GM19463 (cell line): Measurements from ENCODE around the gene ANKEF1.

ENCODE experiments used
- ATAC-seq: cut with Tn5 transposase; IDR thresholded peaks from one replicate; pipeline ENCODE4 v1.9.1; 2021; ENCODE audit warnings: mild to moderate bottlenecking, moderate library complexity; ENCODE audit not compliant: unreplicated experiment

Gene ANKEF1

GRCh38 chr20:10034717-10035571, at the start of gene ANKEF1:
TSS of gene ANKEF1 (plus strand) at chr20:10034987. CDS start at chr20:10038302, 3,315 bp downstream.
- ATAC-seq: peak; percentile 97

- ATAC-seq: no peak
Measured at GRCh38 chr20:9985281-9985680, 49.5 kb upstream of the ANKEF1 start.

- no peak for ATAC-seq
Measured at GRCh38 chr20:9985773-9986172, 49.0 kb upstream of the ANKEF1 start.

GRCh38 chr20:9989066-9989724, 45.6 kb upstream of the ANKEF1 start:
- ATAC-seq: no peak

DNA sequence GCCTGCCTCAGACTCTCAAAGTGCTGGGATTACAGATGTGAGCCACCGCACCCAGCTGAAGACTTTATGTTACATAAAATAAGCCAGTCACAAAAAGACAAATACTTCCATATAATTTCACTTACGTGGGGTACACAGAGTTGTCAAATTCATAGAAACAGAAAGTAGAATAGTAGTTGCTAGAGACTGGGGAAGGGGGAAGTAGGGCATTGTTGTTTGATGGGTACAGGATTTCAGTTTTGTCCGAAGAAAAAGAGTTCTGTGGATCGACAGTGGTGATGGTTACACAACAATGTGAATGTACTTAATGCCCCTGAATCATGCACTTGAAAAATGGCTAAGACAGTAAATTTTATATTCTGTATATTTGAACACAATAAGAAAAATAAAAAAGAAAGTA, 41.6 kb upstream of the ANKEF1 start:
- ATAC-seq: no peak

DNA sequence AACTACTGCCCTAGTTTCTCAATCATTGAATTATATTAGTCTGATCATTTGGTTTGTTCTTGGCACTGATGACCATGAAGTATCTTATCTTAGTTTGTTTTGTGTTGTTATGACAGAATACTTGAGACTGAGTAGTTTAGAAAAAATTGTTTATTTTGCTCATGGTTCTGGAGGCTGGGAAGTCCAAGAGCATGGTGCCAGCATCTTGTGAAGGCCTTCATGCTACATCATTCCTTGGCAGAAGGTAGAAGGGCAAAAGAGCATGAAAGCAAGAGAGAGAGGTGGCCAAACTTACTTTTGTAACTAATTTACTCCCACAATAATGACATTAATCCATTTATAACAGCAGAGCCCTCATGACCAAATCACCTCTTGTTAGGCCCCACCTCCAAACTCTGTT, 40.1 kb upstream of the ANKEF1 start:
- no peak for ATAC-seq

DNA sequence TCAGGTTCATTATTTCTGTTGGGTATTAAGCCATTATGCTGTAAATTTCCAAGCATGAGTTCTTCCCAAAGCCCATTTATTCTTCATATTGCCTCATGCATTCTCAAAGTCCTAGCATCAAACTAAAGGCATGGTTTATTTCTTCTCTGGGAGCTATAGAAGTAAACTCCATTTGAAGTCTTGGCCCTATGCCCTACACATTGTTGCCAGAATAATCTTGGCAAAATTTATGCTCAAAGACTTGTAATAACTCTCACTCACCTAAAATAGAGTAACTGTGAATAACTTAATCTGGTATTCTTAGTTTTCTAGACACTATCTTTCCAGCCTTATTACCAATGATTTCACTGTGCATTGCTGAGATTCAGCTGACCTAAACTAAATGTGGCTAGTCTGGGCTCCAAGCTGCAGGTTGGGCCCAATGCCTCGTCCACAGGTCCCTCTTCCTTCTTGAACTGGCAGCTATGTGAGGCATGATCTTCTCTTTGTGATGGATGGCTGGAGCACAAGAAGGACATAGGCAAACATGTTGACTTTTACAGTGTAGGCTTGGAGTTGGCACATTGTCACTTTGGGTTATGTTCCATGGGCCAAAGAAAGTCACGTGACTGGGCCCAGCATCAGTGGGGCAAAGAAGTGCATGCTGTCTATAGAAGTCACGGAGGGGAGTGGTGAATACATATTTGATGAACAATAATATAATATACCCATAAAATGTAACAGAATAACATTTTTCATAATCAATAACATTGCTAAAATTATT, 39.1 kb upstream of the ANKEF1 start:
- ATAC-seq: no peak

DNA sequence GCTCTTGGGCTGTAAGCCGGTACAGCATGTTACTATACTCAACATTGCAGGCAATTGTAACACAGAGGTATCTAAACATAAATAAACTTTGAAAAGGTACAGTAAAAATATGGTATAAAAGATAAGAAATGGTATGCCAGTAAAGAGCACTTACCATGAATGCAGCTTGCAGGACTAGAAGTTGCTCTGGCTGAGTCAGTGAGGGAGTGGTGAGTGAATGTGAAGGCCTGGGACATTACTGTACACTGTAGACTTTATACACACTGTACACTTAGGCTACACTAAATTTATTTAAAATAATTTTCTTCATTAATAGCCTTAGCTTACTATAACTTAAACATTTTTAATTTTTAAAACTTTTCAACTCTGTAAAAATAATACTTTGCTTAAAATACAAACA, 37.8 kb upstream of the ANKEF1 start:
- no peak for ATAC-seq

DNA sequence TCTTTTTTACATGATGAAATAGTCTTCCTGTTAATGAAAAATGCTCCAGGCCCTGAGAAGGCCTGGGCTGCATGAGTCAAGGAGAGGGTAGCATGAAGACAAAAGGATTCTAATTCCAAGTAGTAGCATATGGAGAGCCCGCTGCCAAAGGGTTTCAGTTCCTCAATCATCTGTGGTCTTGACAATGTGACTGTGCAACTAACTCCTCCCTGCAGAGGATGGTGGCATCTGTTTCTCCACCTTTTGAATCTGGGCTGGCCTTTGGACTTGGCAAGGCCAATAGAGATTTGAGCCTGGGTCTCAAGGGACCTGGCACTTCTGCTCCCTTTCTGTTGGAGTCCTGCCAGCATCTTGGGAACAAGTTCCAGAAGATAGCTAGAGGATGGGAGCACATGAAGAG, 35.1 kb upstream of the ANKEF1 start:
- peak; percentile 66 for ATAC-seq

- ATAC-seq: no peak
Measured at GRCh38 chr20:10002866-10003265, 31.9 kb upstream of the ANKEF1 start.

- no peak for ATAC-seq
Measured at GRCh38 chr20:10004900-10005299, 29.9 kb upstream of the ANKEF1 start.

- no peak for ATAC-seq
Measured at GRCh38 chr20:10005885-10006284, 28.9 kb upstream of the ANKEF1 start.

- no peak for ATAC-seq
Measured at GRCh38 chr20:10006447-10007090, 28.2 kb upstream of the ANKEF1 start.

DNA sequence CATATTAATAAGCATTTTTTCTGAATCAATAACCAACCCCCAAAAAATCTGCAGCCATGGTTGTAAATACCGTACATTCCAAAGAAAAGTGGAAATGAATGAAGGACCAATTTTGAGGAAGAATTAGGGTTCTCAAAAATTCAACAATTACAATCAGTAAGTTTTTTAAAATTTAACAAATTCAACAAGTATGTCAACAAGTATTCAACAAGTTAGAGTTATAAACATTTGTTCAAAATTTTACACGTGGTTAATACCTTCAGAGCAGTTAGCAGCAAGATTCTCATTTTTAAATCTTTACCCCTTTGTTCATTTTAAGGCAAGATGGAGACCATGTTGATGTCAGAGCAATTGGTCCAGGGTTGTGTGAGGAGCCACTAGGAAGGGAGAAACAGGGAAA, 27.6 kb upstream of the ANKEF1 start:
- ATAC-seq: no peak

DNA sequence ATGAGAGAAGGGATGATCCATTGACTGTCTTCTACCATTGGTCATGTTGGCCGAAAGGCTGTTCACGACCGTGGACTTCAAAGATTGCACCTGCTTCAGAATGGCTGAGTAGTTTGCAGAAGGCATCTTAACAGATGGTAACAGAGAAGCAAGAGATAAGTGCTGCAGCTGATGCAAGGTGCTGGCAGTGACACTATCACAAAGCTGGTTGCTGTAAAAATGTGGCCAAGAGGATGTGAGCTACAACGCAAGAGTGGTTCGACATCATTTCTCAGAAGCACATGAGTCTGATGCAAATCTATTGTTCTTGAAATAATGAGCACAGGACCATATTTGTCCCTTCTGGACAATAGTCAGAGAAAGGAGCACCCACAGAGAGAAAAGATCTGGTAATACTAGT, 27.0 kb upstream of the ANKEF1 start:
- ATAC-seq: no peak

- no peak for ATAC-seq
Measured at GRCh38 chr20:10012464-10012863, 22.3 kb upstream of the ANKEF1 start.

- ATAC-seq: no peak
Measured at GRCh38 chr20:10014431-10014830, 20.4 kb upstream of the ANKEF1 start.

- ATAC-seq: no peak
Measured at GRCh38 chr20:10020937-10021336, 13.8 kb upstream of the ANKEF1 start.

- no peak for ATAC-seq
Measured at GRCh38 chr20:10022625-10023024, 12.2 kb upstream of the ANKEF1 start.

GRCh38 chr20:10023911-10024310, 10.9 kb upstream of the ANKEF1 start:
- no peak for ATAC-seq
